GM18868 (cell line): ENCODE results near the gene SH3RF3.

Experiments
- ATAC-seq: cut with Tn5 transposase; IDR thresholded peaks from one replicate; pipeline ENCODE4 v1.9.1; 2021; ENCODE audit warnings: mild to moderate bottlenecking, moderate library complexity; ENCODE audit not compliant: unreplicated experiment

The SH3RF3 gene

DNA sequence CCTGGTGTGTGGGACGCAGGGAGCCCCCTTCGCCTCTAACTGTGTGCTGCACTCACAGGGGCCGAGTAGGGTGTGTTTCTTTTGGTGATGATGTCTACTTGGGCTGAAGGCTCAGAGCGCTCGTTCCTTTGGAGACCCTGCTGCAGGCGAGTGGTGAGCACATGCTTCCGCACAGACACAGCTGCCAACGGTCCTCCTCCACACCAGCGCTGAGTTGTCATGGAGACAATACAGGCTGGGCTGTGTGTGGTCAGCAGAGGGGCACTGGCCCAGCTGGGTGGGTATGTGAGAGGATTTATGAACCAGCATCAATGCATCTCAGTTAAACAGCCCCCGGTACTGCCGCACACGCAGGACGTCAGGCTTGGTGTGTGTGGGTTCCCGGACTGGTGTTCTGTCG, 143.5 kb downstream of the SH3RF3 start:
- no peak for ATAC-seq

- ATAC-seq, result no peak
Measured at GRCh38 chr2:109275120-109276012, 146.4 kb downstream of the SH3RF3 start.

GRCh38 chr2:109277406-109277805, 148.4 kb downstream of the SH3RF3 start:
- ATAC-seq, result no peak

GRCh38 chr2:109279243-109279860, 150.3 kb downstream of the SH3RF3 start:
- no peak for ATAC-seq

- ATAC-seq, result no peak
Measured at GRCh38 chr2:109280804-109281203, 151.8 kb downstream of the SH3RF3 start.

- ATAC-seq, result no peak
Measured at GRCh38 chr2:109282360-109282759, 153.4 kb downstream of the SH3RF3 start.

DNA sequence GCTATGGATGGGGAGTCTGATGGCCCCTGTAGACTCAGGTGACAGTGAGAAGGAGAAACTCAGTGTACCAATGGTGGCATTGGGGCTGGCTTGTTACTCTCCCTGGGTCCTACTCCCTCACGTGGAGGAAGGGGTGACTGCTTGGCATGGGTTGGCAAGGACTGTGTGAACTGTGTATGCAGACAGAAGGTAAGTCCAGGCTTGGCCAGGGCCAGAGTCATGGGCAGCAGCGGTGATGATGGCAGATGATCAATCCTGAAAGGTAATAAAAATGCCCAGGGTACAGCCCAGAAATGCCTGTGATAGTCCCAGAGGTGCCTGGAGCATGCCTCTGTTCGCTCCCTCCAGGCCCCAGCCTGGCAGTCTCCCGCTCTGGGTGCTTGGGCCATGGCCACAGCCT, 153.9 kb downstream of the SH3RF3 start:
- no peak for ATAC-seq

DNA sequence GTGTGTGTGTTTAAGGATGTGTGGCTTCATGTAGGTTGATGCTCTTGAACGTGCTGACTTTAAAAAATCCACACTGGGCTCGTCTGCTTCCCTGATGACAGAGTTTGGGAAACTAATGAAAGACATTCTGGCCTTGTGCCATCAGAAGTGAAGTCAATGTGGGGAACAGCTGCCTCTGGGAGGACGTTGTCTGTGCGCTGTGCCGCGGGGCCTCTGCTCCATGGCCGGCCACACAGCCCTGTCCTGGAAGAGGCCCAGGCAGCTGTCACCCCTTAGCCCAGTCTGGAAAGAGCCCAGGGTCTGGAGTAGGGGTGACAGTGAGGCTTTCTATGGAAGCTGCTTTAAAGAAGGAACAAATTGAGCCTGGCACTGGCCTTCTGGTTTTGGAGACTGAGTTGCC, 155.8 kb downstream of the SH3RF3 start:
- no peak for ATAC-seq

DNA sequence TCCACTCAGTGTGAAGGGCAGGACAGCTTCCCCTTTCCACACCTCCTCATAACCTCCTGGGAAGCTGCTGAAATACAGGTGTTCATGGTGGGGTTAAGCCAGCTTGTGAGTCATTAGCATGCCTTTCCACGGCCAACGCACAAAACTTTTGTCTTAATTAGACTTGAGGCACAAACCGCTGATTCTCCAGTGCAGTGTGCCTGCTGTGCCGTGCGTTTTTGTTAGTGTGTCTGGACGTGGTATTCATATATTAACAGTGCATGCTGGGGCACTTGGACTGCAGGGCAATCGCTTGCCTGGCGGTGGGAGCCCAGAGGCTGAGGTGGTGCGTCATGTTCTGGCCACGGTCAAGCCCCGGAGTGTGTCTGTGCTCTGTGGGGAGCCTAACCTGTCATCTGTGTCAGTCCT, 156.2 kb downstream of the SH3RF3 start:
- ATAC-seq, result no peak

DNA sequence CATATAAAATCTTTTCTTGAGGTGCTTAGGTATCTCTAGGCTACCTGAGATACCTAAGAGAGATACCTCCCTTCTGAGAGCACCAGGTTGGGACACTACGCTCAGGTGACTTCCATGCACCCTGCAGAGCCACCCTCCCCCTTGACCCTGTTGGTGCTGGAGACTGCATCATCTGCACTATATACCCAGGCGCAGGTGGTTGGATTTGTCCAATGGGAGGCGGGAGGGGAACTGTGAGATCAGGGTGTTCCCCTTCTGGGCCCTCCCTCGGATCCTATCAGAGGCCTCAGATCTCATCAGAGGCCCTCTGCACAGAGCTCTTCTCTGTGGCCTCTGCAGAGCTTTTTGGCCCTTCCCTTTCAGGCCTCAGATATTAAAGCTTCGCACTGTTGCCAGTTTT, 158.4 kb downstream of the SH3RF3 start:
- no peak for ATAC-seq

DNA sequence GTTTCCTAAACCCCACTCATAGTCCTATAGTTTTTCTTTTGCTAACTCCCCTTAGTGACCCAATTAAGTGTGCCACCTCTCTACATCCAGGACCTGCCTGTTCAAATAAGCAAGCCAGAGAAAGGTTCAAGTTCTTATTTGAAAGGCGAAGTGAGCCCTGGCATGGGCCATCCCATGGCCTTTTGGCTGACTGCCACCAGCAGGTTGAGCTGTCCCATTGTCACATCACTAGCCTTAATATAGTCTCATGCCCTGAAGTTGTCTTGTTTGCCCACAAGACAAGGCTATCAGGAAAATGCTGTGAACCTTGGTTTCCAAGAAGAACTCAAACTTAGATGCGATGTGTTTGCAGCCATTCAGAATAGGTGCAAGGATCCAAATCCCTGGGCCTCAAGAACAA, 158.8 kb downstream of the SH3RF3 start:
- no peak for ATAC-seq

- ATAC-seq, result no peak
Measured at GRCh38 chr2:109288544-109289368, 159.8 kb downstream of the SH3RF3 start.

GRCh38 chr2:109289504-109290222, 160.7 kb downstream of the SH3RF3 start:
- no peak for ATAC-seq

GRCh38 chr2:109290887-109291643, 162.1 kb downstream of the SH3RF3 start:
- ATAC-seq, result no peak

DNA sequence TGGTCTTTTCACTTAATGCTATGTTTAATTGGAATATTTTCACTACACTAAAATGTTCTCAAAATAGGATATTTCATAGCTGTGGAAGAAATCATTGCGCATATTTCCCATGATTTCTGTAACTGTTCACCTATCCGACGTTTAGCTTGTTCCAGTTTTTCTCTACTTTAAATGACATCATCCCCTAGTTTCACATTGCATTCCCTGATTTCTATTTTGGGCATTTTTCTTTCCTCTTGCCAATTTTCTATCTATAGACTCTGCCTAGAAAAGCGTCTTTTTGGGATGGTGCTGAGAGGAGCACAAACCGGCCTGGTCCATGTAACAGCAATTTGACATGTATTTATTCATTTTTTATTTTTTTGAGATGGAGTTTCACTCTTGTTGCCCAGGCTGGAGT, 163.4 kb downstream of the SH3RF3 start:
- ATAC-seq, result no peak

GRCh38 chr2:109293663-109294062, 164.7 kb downstream of the SH3RF3 start:
- ATAC-seq, result no peak

DNA sequence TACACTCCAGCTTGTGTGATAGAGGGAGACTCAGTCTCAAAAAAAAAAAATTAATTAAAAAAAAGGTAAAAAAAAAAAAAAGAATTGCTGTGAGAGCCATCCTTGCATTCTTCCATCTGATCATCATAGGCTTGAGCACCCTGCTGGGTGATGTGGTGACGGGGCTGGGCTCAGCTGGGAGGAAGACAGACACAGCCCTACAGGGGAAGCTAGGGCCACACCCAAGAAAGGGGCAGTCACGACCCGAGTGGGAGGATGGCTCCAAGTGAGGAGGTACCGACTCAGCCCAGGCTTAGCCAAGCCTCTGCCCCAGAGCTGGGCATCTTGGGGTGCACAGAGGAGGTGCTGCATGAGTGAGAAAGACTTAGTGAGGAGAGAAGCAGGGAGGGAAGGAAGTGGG, 165.5 kb downstream of the SH3RF3 start:
- no peak for ATAC-seq

- no peak for ATAC-seq
Measured at GRCh38 chr2:109295070-109295780, 166.2 kb downstream of the SH3RF3 start.

GRCh38 chr2:109295781-109296117, 166.7 kb downstream of the SH3RF3 start:
- ATAC-seq, result no peak
